Measurements from ENCODE around the gene GPC5.

- no peak for TF ChIP-seq CTCF (IDR thresholded peaks at IDR 0.05 in 4 of 5, conservative IDR thresholded peaks at IDR 0.05 in 1 of 5)
- no peak for TF ChIP-seq POLR2A (IDR thresholded peaks at IDR 0.05)
Observed at GRCh38 chr13:92272177-92272576, 873.8 kb downstream of the GPC5 start.

All from gastrocnemius medialis (tissue), 4 donors.